ENCODE results near the gene TAP2. TPM values are rescaled to one million over a fixed set of nuclear protein-coding genes. Genes with fewer than 3 reads are reported as not detected.
"Not testable (repeated sequence)": the region's sequence is repeated elsewhere in the genome, so short reads cannot be mapped to it uniquely, and the experiment has no call there.

Gene TAP2
- total RNA-seq, 1 donor from 2014 or later, result 14.4 TPM

DNA sequence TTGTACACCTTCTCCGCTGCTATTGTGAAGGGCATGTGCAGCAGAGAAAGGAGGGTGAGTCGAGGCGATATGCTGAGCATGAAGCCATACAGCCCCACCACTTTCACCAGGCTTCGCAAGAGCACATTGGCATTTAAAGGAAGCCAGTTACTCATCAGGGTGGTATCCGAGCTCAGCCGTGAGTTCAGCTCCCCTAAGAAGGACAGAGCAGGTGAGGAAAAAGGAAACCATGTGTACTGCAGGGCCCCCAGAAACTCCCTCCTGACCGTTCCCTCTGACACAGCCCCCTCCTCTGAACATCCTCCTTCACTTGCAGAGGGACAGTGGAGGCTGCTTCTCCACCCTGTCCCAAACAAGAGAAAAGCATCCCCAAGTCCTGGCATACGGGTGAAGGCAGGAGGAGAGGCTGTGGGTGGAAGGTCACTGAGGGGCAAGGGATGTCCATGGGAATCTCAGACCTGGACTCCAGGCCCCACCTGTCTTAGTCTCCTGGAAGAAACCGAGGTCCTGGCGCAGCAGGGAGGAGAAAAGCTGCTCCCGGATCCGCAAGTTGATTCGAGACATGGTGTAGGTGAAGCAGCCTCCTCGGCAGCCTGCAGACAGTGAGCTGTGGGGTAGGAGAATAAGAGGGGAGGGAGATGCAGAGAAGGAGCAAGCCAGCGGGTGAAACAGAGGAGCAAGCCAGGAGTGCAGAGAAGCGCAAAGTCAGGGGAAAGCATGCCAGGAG lies 3.2 kb downstream of the TAP2 start:
- no peak for DNase-seq (ENCODE audit: low read depth)

- no peak for DNase-seq (ENCODE audit: low read depth)
Measured at GRCh38 chr6:32833664-32834063, 4.9 kb downstream of the TAP2 start.

GRCh38 chr6:32832535-32832934 lies 6.0 kb downstream of the TAP2 start:
- no peak for DNase-seq (ENCODE audit: low read depth)

DNA sequence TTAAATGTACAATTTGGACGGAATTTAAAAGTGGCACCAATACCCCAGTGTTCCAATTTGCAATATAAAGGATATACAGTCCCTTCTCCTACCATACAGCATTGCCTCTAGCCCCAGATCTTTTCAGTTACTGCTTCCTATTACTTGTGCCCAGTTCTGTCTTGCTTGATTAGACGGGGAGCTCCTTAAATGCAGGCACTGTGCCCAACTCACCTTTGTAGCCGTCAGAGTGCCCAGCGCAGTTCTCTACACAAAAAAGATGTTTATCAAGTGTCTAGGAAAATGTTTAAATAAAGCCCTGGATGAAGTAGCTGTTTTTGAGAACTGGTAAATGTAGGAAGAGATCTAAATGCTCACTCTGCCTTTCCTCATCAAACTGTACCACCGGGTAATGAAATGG lies 7.6 kb downstream of the TAP2 start:
- DNase-seq (ENCODE audit: low read depth), result no peak

DNA sequence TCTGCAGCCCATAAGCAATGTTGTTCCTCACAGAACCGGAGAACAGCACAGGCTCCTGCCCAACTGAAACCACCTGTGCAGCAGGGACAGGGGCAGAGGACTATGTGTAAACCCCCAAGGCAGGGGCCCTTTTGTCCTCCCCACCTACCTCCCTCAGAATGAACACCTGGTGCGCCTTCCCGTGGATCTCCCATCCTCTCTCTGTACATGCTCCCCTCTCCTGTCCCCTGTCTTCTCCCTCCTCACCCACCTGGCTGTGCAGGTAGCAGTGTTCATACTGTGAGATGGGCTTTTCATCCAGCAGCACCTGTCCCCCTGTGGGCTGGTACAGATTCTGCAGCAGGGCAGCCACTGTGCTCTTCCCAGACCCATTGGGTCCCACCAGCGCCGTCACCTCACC lies 8.5 kb downstream of the TAP2 start:
- DNase-seq (ENCODE audit: low read depth), result no peak

GRCh38 chr6:32829495-32829894 lies 9.0 kb downstream of the TAP2 start:
- DNase-seq (ENCODE audit: low read depth), result no peak

- DNase-seq (ENCODE audit: low read depth), result no peak
Measured at GRCh38 chr6:32827025-32827424, 11.5 kb downstream of the TAP2 start.

GRCh38 chr6:32825966-32826365 lies 12.6 kb downstream of the TAP2 start:
- peak; percentile 64 for DNase-seq (ENCODE audit: low read depth)

DNA sequence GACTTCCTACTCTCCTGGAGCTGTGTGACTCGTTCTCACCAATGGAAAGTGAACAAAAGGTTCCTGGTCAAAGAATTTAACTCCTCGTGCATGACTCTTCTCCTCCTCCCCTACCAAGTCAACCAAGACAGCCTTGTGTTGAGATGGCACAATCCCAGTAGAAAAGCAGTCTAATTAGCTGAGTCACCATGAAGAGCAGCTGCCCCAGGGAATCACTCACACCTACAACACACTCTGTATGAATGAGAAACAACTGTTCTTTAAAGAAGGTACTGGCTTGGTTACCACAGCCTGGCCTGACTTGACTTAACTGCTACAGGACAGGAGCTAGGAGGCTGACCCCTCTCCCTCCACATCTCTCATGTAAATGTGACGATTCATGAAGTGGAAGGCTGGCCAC lies 18.8 kb downstream of the TAP2 start:
- peak; percentile 99 for DNase-seq (ENCODE audit: low read depth)

DNA sequence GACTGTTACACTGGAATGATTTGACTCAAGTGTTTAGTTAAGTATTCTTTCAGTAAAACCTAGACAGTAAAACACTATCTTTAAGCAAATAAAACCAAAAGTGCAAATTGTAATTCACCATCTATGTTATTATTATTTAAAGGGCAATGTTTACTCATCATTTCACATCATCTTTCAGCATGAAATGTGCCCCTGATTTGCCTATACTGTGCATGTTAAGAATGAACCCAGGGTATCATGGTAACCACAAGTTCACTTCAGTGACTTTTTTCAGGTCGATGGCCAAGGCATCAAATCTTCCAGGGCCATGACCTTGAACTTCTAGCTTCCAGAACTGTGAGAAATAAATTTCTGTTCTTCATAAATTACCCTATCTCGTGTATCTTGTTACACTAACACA lies 19.7 kb downstream of the TAP2 start:
- no peak for DNase-seq (ENCODE audit: low read depth)

DNA sequence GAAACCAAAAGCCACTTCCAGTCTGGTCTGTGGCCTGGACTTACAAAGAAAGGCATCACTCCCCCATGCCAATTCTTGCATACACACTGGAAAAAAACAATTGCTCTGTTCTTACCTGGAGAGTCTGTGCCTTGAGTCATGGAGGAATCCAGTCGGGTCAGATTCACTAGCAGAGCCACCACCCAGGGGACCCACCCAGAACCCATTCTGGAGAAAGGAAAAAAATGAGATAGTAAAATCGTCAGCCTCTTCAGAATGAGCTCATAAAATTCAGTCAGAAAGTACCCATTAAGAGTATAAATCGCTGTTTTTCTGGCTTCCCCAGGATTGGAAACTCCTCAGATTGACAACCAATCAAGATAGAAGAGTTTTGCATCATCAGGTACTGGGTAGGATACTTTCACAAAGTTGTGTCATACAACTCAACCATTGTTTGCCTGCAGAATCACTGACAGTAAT lies 21.8 kb downstream of the TAP2 start, which contains the start of gene HLA-DOB:
HLA-DOB (minus strand) TSS at position 257 of the 459 bp plus-strand sequence; CDS start at position 206, 51 bp downstream.
- DNase-seq (ENCODE audit: low read depth), result peak; percentile 72

DNA sequence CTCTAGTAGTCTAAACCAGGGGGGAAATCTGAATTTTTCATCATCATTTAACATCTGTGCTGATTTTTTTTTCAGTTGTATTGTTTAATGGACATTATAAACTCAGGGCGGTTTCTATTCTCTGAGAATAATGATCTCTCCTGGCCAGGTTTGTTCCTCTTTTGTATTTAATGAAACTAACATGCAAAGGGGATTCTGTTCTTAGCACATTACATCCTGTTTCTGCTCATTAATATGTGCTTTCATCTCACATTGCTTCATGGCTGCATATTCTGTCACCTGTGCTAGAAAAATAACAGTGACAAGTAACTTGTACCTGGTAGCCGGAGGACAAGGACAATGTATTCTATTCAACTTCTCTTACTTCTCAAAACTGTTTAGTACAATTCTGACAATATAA lies 22.5 kb downstream of the TAP2 start:
- DNase-seq (ENCODE audit: low read depth), result no peak

GRCh38 chr6:32815115-32815514 lies 23.4 kb downstream of the TAP2 start:
- peak; percentile 9 for DNase-seq (ENCODE audit: low read depth)

DNA sequence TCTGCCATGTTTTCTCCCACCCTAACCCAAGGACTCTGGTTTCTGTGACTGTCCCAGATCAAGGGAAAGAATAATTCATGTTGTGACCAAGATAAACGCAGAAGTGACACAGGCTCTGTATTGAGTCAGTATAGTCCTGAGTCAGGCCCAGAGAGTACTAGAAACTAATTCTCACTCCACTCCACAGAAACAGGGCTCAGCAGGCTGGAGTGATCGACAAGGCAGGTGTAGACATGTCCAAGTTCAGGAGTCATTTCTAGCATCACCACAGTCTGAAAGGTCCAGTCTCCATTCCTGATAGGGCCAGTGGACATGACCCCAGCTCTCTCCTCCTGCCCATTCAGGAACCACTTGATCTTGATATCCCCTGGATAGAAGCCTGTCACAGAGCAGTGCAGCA lies 24.4 kb downstream of the TAP2 start:
- no peak for DNase-seq (ENCODE audit: low read depth)

DNA sequence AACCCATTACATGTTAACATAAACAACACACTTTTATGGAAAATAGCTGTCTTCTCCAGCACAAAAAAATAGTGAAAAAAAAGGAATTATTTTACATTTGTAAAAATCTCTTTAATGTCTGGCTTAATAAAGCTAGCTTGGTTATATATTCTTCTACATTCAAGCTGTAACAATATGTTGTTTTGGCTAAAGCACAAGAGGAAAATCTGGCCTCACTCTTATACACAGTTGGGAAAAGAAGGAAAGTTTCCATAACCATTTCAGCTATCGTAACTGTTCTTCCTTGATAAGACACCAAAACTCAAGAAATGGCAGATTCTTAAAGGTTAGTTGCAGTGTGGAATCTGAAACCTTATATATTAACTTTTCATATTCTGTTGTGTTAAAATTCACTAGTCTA lies 29.4 kb downstream of the TAP2 start:
- no peak for DNase-seq (ENCODE audit: low read depth)

- no peak for DNase-seq (ENCODE audit: low read depth)
Measured at GRCh38 chr6:32807020-32807580, 31.4 kb downstream of the TAP2 start.

DNA sequence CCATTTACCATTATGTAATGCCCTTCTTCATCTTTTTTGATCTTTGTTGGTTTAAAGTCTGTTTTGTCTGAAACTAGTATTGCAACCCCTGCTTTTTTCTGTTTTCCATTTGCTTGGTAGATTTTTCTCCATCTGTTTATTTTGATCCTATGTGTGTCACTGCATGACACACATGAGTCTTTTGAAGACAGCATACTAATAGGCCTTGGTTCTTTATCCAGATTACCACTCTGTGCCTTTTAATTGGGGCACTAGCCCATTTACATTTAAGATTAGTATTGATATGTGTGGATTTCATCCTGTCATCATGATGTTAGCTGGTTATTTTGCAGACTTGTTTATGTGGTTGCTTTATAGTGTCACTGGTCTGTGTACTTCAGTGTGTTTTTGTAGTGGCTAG lies 33.1 kb downstream of the TAP2 start:
- DNase-seq (ENCODE audit: low read depth), result not testable (repeated sequence)

DNA sequence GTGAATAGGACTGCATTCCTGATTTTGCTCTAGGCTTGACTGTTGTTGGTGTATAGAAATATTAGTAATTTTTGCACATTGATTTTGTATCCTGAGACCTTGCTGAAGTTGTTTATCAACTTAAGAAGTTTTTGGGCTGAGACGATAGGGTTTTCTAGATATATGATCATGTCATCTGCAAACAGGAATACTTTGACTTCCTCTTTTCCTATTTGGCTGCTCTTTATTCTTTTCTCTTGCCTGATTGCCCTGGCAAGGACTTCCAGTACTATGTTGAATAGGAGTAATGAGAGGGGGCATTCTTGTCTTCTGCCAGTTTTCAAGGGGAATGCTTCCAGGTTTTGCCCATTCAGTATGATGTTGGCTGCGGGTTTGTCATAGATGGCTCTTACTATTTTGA lies 35.1 kb downstream of the TAP2 start:
- DNase-seq (ENCODE audit: low read depth), result no peak

GRCh38 chr6:32799740-32800139 lies 38.8 kb downstream of the TAP2 start:
- DNase-seq (ENCODE audit: low read depth), result no peak

DNA sequence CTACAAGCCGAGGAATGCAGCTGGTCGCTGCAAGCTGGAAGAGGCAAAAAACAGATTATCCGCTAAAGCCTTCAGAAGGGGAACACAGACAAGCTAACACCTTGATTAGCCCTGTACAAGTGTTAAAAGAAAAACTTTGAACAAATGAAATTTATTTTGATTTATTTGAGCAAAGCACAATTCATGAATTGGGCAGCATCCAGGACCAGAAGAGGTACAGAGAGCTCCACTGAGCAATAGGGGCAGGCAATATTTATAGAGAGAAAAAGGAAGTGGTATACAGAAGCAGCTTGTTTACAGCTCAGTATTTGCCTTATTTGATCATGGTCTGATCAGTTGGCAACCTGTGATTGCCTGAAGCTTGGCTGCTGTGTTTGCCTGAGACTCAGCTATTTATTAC lies 39.4 kb downstream of the TAP2 start:
- DNase-seq (ENCODE audit: low read depth), result no peak

DNA sequence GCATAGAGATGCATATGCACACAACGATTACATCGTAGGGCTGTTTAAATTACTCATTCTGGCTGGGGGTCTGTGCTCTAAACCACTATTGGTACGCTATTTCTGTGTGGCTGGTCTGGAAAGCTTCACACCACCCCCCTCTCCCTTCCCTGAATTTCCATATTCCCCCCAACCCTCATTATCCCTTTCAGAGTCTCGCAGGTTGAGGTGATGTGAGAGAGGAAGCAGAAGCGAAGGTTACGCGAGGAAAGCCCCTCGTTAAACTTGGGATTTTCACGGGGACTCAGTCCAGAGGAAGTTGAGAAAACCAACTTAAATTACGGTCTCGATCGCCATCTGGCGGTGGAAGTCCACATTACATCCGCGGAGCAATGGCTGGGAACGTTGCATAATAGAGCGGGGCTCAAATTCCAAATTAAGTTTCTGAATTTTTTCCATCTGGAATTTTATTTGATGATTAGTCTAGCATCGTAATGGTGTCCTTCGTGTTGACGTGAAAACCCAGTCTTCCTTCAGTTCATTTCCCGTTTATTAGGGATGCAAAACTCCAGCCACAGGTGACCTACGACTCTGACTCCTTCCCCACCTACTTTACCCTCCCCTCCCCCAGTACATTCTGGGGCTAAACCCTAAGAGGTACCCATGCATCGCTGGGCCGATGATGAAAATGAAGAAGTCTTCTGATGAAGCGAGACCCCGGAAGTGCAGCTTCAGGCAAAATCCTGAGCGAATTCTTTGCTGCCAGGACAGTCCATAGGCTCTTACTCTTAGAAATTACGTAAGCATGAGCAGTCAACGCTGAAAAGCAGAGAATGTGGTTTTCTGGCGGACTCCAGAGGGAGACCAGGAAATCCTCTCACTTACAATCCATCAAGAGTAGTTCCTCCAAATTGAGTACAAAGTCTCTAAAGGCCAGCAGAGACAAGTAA lies 41.4 kb downstream of the TAP2 start:
- DNase-seq (ENCODE audit: low read depth), result peak; percentile 65

DNA sequence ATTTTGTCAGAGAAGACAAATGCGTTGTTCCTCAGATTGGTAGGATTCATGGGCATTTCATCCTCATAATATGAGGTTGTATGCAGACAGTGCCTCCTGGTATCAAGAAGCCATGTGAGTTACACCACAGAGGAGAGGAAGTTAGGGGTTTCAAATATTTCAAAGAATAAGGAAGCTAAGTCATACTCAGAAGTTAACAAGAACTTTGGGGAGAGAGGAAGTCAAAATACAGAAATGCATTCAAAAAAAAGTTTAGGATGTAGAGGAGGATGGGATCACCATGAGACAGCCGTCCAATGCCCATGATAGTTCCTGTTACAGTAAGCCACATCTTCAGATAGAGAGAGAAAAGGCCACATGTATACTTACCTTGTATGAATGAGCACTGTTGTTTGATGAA lies 44.0 kb downstream of the TAP2 start:
- DNase-seq (ENCODE audit: low read depth), result no peak

Measured in renal cortical epithelial cell (primary cell).